Fibroblast of lung (primary cell): ENCODE measurements around the gene UBL4A. TPM values are rescaled to one million over a fixed set of nuclear protein-coding genes. Genes with fewer than 3 reads are reported as not detected.
A peak's percentile ranks its signal among the peaks of the same experiment; 100 is the strongest.

ENCODE experiments used
- DNase-seq, 2 donors: peaks; one replicate each; pipeline versions ENCODE4 v3.0.0 to v3.0.0-alpha.2; 2010; ENCODE audit warnings: low read depth in 2 of 2
- H2AFZ ChIP-seq: 2 replicates; pipeline ENCODE4 v1.5.1; 2012; ENCODE audit warnings: low read length, control low read depth, inconsistent platforms
- H3K27ac ChIP-seq: 2 replicates; pipeline ENCODE4 v1.5.1; 2011; ENCODE audit warnings: low read length, control low read depth; ENCODE audit not compliant: insufficient read depth
- H3K27me3 ChIP-seq: 2 replicates; pipeline ENCODE4 v1.5.1; 2011; ENCODE audit warnings: mild to moderate bottlenecking, low read length; ENCODE audit not compliant: control insufficient read depth, insufficient read depth
- H3K36me3 ChIP-seq: 2 replicates; pipeline ENCODE4 v1.5.1; 2011; ENCODE audit warnings: low read length; ENCODE audit not compliant: control insufficient read depth, insufficient read depth
- H3K4me1 ChIP-seq: 2 replicates; pipeline ENCODE4 v1.5.1; 2011; ENCODE audit warnings: low read length; ENCODE audit not compliant: control insufficient read depth, insufficient read depth; ENCODE audit errors: extremely low read depth
- H3K4me2 ChIP-seq: 2 replicates; pipeline ENCODE4 v1.5.1; 2011; ENCODE audit warnings: low read length, control low read depth; ENCODE audit not compliant: insufficient read depth; ENCODE audit errors: extremely low read depth
- H3K4me3 ChIP-seq, 4 experiments: fragments of 200-600 bp in 1 of 4; sonication (generic) in 1 of 4; replicated peaks in 1 of 4; 2 replicates each; pipeline ENCODE4 v1.5.1; 2011 to 2016; ENCODE audit warnings: low read length in 4 of 4, low read depth in 3 of 4, mild to moderate bottlenecking in 3 of 4, control low read depth in 2 of 4, inconsistent platforms in 1 of 4, mixed read lengths in 1 of 4; ENCODE audit not compliant: insufficient read depth in 1 of 4; ENCODE audit errors: control extremely low read depth in 1 of 4
- H3K79me2 ChIP-seq: 2 replicates; pipeline ENCODE4 v1.5.1; 2012; ENCODE audit warnings: mild to moderate bottlenecking, low read length, inconsistent platforms; ENCODE audit not compliant: control insufficient read depth, insufficient read depth
- H3K9ac ChIP-seq: 2 replicates; pipeline ENCODE4 v1.5.1; 2011; ENCODE audit warnings: mild to moderate bottlenecking, low read length, control low read depth; ENCODE audit not compliant: insufficient read depth
- H3K9me3 ChIP-seq: 2 replicates; pipeline ENCODE4 v1.5.1; 2012; ENCODE audit warnings: low read depth, low read length; ENCODE audit not compliant: control insufficient read depth, insufficient read depth
- H4K20me1 ChIP-seq: 2 replicates; pipeline ENCODE4 v1.5.1; 2011; ENCODE audit warnings: low read length; ENCODE audit not compliant: control insufficient read depth, insufficient read depth; ENCODE audit errors: extremely low read depth
- CTCF ChIP-seq, 2 donors: IDR thresholded peaks in 1 of 2; conservative IDR thresholded peaks in 1 of 2; 1 replicate in 1 of 2; 2 replicates in 1 of 2; pipeline ENCODE4 v1.5.1; 2011 to 2012; ENCODE audit warnings: low read length in 2 of 2, control low read depth in 1 of 2, inconsistent platforms in 1 of 2, low read depth in 1 of 2, mild to moderate bottlenecking in 1 of 2
- EZH2 ChIP-seq: IDR thresholded peaks from 2 replicates; pipeline ENCODE4 v1.5.1; 2012; ENCODE audit warnings: low read length, control low read depth, mild to moderate bottlenecking; ENCODE audit errors: missing control alignments
- polyA plus RNA-seq, 2 donors: library from polyadenylated mRNA; depleted of rRNA in 1 of 2; stranded (reverse) in 1 of 2; unstranded in 1 of 2; fragments of >200 nt; gene quantifications; 2 replicates each; pipeline ENCODE4 v1.2.1, GENCODE V29; 2011 to 2012; ENCODE audit warnings: missing spikeins in 1 of 2
- total RNA-seq: library from RNA; depleted of rRNA; stranded (reverse); fragments of >200 nt; gene quantifications from 2 replicates; pipeline ENCODE4 v1.2.1, GENCODE V29; 2014

UBL4A gene
- total and polyA plus RNA-seq, 2 donors (not counting 1 experiment from before 2014, with no cell fraction given): 17.9 to 42.8 TPM

DNA sequence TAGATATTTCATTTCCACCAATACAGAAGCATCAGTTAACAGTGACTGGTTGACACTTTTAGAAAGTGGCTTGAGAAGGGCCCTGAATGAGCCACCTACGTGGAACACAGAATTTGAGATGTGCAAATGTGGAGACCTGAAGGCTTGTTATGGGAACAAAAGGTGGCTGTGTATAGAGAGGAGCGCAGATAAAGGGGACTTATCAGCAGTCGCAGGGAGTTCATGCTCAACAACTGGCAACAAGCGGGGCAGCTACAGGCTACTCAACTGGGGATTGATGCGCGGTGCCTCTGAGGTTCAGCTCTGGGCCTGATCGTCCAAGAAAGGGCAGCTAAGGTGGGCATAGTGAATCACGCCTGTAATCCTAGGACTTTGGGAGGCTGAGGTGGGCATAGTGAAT is 33.0 kb upstream of the UBL4A start:
- H3K9me3 ChIP-seq: no peaks in the 10 kb centered on the region
- no peak overlapping the region for H2AFZ ChIP-seq
- H3K79me2 ChIP-seq: peaks cover 4% of the 10 kb centered on the region
- no peak overlapping the region for H3K4me2 ChIP-seq
- peaks cover 10% of the 10 kb centered on the region for H3K4me1 ChIP-seq
- H4K20me1 ChIP-seq: no peaks in the 10 kb centered on the region
- no peaks in the 10 kb centered on the region for H3K27me3 ChIP-seq
- TF ChIP-seq CTCF (conservative IDR thresholded peaks at IDR 0.05 in 1 of 2, IDR thresholded peaks at IDR 0.05 in 1 of 2; ENCODE audit: low read depth in 1 of 2, low read length in 2 of 2) (no peak), EZH2 (no peak)
- no peak overlapping the region for H3K9ac ChIP-seq
- no peak overlapping the region for H3K4me3 ChIP-seq
- H3K27ac ChIP-seq: no peak overlapping the region
- DNase-seq: no peak
- H3K36me3 ChIP-seq: no peaks in the 10 kb centered on the region

DNA sequence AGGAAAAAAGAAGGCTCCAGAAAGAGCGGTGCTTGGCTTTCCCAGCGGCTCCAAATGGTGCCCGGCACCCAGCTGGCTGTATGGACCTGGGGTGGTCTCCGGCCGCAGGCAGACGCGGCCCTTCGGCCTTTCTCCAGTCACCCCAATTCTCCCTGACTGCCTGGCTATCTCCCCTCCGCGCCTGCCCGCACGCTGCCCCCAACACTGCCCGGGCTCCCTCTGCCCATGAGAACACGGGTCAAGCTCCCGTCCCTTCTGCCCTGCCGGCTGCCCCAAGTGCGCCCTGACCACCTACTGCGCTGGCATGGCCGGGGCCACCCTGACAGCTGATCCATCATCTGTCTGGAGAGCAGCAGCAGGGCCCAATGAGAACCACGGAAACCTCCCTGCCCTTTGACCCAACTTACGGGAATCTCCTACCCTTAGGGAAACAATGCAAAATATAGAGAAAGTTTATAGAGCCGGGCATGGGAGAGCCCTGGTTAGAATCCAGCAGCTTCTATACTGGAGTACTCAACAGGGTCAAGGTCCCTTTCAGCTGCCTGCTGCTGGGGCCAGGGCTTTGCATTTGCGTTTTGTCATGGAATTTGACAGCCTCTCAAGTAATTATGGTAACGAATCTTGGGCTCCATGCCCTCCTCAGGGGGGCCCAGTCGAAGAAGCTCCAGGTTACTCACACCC is 30.8 kb upstream of the UBL4A start:
- Histone ChIP-seq H4K20me1 (no peaks in the 10 kb centered on the region), H3K9me3 (no peaks in the 10 kb centered on the region), H3K79me2 (peaks cover 4% of the 10 kb centered on the region), H3K27me3 (no peaks in the 10 kb centered on the region), H3K4me2 (peak overlapping the region; percentile 72), H2AFZ (no peak overlapping the region), H3K9ac (peak overlapping the region; percentile 48), H3K36me3 (no peaks in the 10 kb centered on the region), H3K4me1 (peaks cover 10% of the 10 kb centered on the region), H3K4me3 (peak overlapping the region in 2 of 4 experiments; percentile 51 to 52), H3K27ac (peak overlapping the region; percentile 69)
- peak in 1 of 2 donors; percentile 63 for DNase-seq
- no peak for TF ChIP-seq CTCF (conservative IDR thresholded peaks at IDR 0.05 in 1 of 2, IDR thresholded peaks at IDR 0.05 in 1 of 2; ENCODE audit: low read depth in 1 of 2, low read length in 2 of 2)
- TF ChIP-seq EZH2: no peak

DNA sequence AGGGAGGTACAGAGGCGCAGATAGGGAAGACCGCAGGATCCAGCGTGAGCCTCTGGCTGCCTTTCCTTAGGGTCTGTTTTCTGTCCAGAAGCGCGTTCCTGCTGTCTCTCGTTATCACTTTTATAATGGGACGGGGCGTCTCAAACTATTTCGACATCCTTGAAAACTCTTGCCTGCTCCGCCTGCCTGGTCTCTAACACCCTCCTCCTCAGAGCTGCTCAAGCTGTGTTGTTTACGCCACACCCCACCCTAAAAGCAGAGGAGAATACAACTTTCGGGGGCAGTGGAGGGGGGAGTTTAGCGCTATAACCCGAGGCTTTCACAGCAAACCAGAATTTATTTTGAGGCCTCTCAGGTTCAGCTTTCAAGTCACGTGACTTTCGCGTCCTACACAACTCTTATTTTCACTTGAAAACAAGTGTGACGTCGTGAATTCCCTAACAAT is 30.3 kb upstream of the UBL4A start:
- no peak overlapping the region for H2AFZ ChIP-seq
- peak overlapping the region; percentile 48 for H3K9ac ChIP-seq
- peaks cover 10% of the 10 kb centered on the region for H3K4me1 ChIP-seq
- H3K27ac ChIP-seq: peak overlapping the region; percentile 69
- TF ChIP-seq EZH2: no peak
- no peak for TF ChIP-seq CTCF (conservative IDR thresholded peaks at IDR 0.05 in 1 of 2, IDR thresholded peaks at IDR 0.05 in 1 of 2; ENCODE audit: low read depth in 1 of 2, low read length in 2 of 2)
- no peaks in the 10 kb centered on the region for H3K36me3 ChIP-seq
- peaks cover 4% of the 10 kb centered on the region for H3K79me2 ChIP-seq
- H3K27me3 ChIP-seq: no peaks in the 10 kb centered on the region
- no peaks in the 10 kb centered on the region for H4K20me1 ChIP-seq
- H3K4me3 ChIP-seq: peak overlapping the region in 2 of 4 experiments; percentile 51 to 52
- peak overlapping the region; percentile 72 for H3K4me2 ChIP-seq
- peak; percentile 50 to 85 for DNase-seq
- H3K9me3 ChIP-seq: no peaks in the 10 kb centered on the region
